ENCODE data around the gene SNCG. TPM values are rescaled to one million over a fixed set of nuclear protein-coding genes. Genes with fewer than 3 reads are reported as not detected.

SNCG gene
- total RNA-seq, 1 experiment from 2014 or later, result 61.1 TPM

GRCh38 chr10:86988520-86988919 lies 30.1 kb downstream of the SNCG start:
- Histone ChIP-seq H4K20me1 (ENCODE audit: insufficient read depth) (no peaks in the 10 kb centered on the region), H3K27ac (ENCODE audit: low read depth, low read length) (no peak overlapping the region), H3K4me2 (ENCODE audit: low read length) (no peak overlapping the region), H3K4me3 (replicated peaks in 1 of 2; ENCODE audit: low read depth in 1 of 2, low read length in 2 of 2) (no peak overlapping the region), H3K9ac (ENCODE audit: low read length) (no peak overlapping the region), H3K9me2 (ENCODE audit: insufficient read depth) (no peaks in the 10 kb centered on the region), H3K27me3 (ENCODE audit: insufficient read depth, low read length) (no peaks in the 10 kb centered on the region), H3K36me3 (ENCODE audit: control insufficient read depth in 1 of 2, insufficient read depth in 2 of 2, low read length in 2 of 2) (no peaks in the 10 kb centered on the region), H3K79me2 (ENCODE audit: insufficient read depth, low read length) (no peaks in the 10 kb centered on the region), H3K9me3 (ENCODE audit: control insufficient read depth in 1 of 2, insufficient read depth in 1 of 2, low read depth in 1 of 2, low read length in 2 of 2) (no peaks in the 10 kb centered on the region), H2AFZ (ENCODE audit: low read depth, low read length, poor library complexity, severe bottlenecking) (no peak overlapping the region), H3K4me1 (ENCODE audit: control insufficient read depth in 1 of 2, insufficient read depth in 2 of 2, low read length in 2 of 2) (no peaks in the 10 kb centered on the region)
- TF ChIP-seq, protein P1, sequence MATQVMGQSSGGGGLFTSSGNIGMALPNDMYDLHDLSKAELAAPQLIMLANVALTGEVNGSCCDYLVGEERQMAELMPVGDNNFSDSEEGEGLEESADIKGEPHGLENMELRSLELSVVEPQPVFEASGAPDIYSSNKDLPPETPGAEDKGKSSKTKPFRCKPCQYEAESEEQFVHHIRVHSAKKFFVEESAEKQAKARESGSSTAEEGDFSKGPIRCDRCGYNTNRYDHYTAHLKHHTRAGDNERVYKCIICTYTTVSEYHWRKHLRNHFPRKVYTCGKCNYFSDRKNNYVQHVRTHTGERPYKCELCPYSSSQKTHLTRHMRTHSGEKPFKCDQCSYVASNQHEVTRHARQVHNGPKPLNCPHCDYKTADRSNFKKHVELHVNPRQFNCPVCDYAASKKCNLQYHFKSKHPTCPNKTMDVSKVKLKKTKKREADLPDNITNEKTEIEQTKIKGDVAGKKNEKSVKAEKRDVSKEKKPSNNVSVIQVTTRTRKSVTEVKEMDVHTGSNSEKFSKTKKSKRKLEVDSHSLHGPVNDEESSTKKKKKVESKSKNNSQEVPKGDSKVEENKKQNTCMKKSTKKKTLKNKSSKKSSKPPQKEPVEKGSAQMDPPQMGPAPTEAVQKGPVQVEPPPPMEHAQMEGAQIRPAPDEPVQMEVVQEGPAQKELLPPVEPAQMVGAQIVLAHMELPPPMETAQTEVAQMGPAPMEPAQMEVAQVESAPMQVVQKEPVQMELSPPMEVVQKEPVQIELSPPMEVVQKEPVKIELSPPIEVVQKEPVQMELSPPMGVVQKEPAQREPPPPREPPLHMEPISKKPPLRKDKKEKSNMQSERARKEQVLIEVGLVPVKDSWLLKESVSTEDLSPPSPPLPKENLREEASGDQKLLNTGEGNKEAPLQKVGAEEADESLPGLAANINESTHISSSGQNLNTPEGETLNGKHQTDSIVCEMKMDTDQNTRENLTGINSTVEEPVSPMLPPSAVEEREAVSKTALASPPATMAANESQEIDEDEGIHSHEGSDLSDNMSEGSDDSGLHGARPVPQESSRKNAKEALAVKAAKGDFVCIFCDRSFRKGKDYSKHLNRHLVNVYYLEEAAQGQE (IDR thresholded peaks at IDR 0.05; ENCODE audit: low read depth), result no peak
- TF ChIP-seq EGR1 (IDR thresholded peaks at IDR 0.05; ENCODE audit: low read depth), result no peak
- TF ChIP-seq TCF7L2 (IDR thresholded peaks at IDR 0.05; ENCODE audit: borderline replicate concordance, extremely low read depth, insufficient read depth, insufficient read length), result no peak
- no peak for TF ChIP-seq ZFX (IDR thresholded peaks at IDR 0.05)
- TF ChIP-seq CEBPB (IDR thresholded peaks at IDR 0.05; ENCODE audit: low read depth), result no peak
- TF ChIP-seq ZNF274 (IDR thresholded peaks at IDR 0.05; ENCODE audit: low read depth, low read length), result no peak
- no peak for TF ChIP-seq RAD21 (IDR thresholded peaks at IDR 0.05; ENCODE audit: low read depth)
- no peak for TF ChIP-seq JUND (IDR thresholded peaks at IDR 0.05)
- no peak for TF ChIP-seq ELF1 (IDR thresholded peaks at IDR 0.05; ENCODE audit: borderline replicate concordance, low read depth)
- TF ChIP-seq SRF (IDR thresholded peaks at IDR 0.05; ENCODE audit: low read depth), result no peak
- TF ChIP-seq CBX3 (IDR thresholded peaks at IDR 0.05; ENCODE audit: low read depth), result no peak
- TF ChIP-seq EZH2phosphoT487 (IDR thresholded peaks at IDR 0.05; ENCODE audit: borderline replicate concordance), result no peak
- no peak for TF ChIP-seq EZH2 (IDR thresholded peaks at IDR 0.05)
- TF ChIP-seq CTCF (IDR thresholded peaks at IDR 0.05 in 2 of 3, conservative IDR thresholded peaks at IDR 0.05 in 1 of 3; ENCODE audit: borderline replicate concordance in 1 of 3, insufficient read depth in 1 of 3, low read depth in 2 of 3, low read length in 2 of 3), result no peak
- no peak for TF ChIP-seq MAX (IDR thresholded peaks at IDR 0.05)
- no peak for TF ChIP-seq POLR2A (IDR thresholded peaks at IDR 0.05; ENCODE audit: borderline replicate concordance, extremely low read depth, insufficient read depth, insufficient read length)
- TF ChIP-seq, protein P2, sequence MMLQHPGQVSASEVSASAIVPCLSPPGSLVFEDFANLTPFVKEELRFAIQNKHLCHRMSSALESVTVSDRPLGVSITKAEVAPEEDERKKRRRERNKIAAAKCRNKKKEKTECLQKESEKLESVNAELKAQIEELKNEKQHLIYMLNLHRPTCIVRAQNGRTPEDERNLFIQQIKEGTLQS (IDR thresholded peaks at IDR 0.05), result no peak
- no peak for TF ChIP-seq SP1 (IDR thresholded peaks at IDR 0.05; ENCODE audit: low read depth)
- no peak for TF ChIP-seq ZBTB33 (IDR thresholded peaks at IDR 0.05; ENCODE audit: extremely low read depth, insufficient replicate concordance, low read length)
- no peak for TF ChIP-seq FOSL1 (IDR thresholded peaks at IDR 0.05; ENCODE audit: low read depth)
- POLR2A ChIA-PET, result no interaction called here
- no peak for DNase-seq (ENCODE audit: low read depth, low spot score)
- ATAC-seq, result no peak
- RAD21 ChIA-PET (ENCODE audit: low non-redundant PET in 1 of 2, low total read pairs in 2 of 2, uncharacterized antibody in 2 of 2, unreplicated experiment in 2 of 2), result no interaction called here
- intact Hi-C loops (cut with micrococcal nuclease), result no loop called here
- CTCF ChIA-PET, result no interaction called here
- BruUV-seq (replicated peaks), result no TSS peak

All from HCT116 (cell line).